Caco-2 (cell line): ENCODE data around the gene PEX13. TPM values are rescaled to one million over a fixed set of nuclear protein-coding genes. Genes with fewer than 3 reads are reported as not detected.
"Not testable (repeated sequence)": the region's sequence is repeated elsewhere in the genome, so short reads cannot be mapped to it uniquely, and the experiment has no call there.

Source experiments
- BruUV-seq: library from RNA; stranded (reverse); fragments of 400-500 nt; replicated peaks from 2 replicates; lab custom pipeline; 2021; lab: Mats Ljungman, UMichigan
- CTCF ChIA-PET: fragments of 300-600 bp; sonication (Branson Sonifier 250); formaldehyde crosslinking; loops from one replicate; lab custom pipeline; 2022; ENCODE audit warnings: antibody characterized with exemption; lab: Charles Lee
- POLR2A ChIA-PET: fragments of 300-600 bp; sonication (Branson Sonifier 250); formaldehyde crosslinking; loops from one replicate; lab custom pipeline; 2022; ENCODE audit warnings: antibody characterized with exemption; lab: Charles Lee
- DNase-seq, 2 experiments: peaks; one replicate each; pipeline versions ENCODE4 v3.0.0 to v3.0.0-alpha.2; 2020 to 2022
- H3K27me3 ChIP-seq: replicated peaks from 2 replicates; pipeline ENCODE4 v1.6.0; 2011; ENCODE audit warnings: low read length; ENCODE audit not compliant: control insufficient read depth, insufficient read depth
- H3K36me3 ChIP-seq: 2 replicates; pipeline ENCODE4 v1.5.1; 2011; ENCODE audit warnings: low read length; ENCODE audit not compliant: control insufficient read depth, insufficient read depth
- H3K4me1 ChIP-seq: fragments of 250-450 bp; sonication (Bioruptor Pico); 2 replicates; pipeline ENCODE4 v1.5.1; 2020; ENCODE audit warnings: mild to moderate bottlenecking
- H3K4me3 ChIP-seq: 2 replicates; pipeline ENCODE4 v1.5.1; 2011; ENCODE audit warnings: low read depth, mild to moderate bottlenecking, control low read depth, low read length
- H3K9me3 ChIP-seq: fragments of 250-450 bp; sonication (Bioruptor Pico); 2 replicates; pipeline ENCODE4 v1.5.1; 2020; ENCODE audit warnings: mild to moderate bottlenecking, moderate library complexity
- H3K27ac Mint-ChIP-seq: one replicate; pipeline ENCODE4 v1.8.0; 2022; ENCODE audit warnings: mixed read lengths; ENCODE audit not compliant: unreplicated experiment
- H3K27me3 Mint-ChIP-seq: one replicate; pipeline ENCODE4 v1.8.0; 2022; ENCODE audit warnings: mixed read lengths; ENCODE audit not compliant: insufficient read depth, unreplicated experiment
- H3K36me3 Mint-ChIP-seq: one replicate; pipeline ENCODE4 v1.8.0; 2022; ENCODE audit warnings: mild to moderate bottlenecking, mixed read lengths; ENCODE audit not compliant: insufficient read depth, unreplicated experiment
- H3K4me1 Mint-ChIP-seq: one replicate; pipeline ENCODE4 v1.8.0; 2022; ENCODE audit warnings: low read depth, mixed read lengths; ENCODE audit not compliant: unreplicated experiment
- H3K4me3 Mint-ChIP-seq: one replicate; pipeline ENCODE4 v1.8.0; 2022; ENCODE audit warnings: mild to moderate bottlenecking, moderate library complexity, mixed read lengths; ENCODE audit not compliant: unreplicated experiment
- H3K9me3 Mint-ChIP-seq: one replicate; pipeline ENCODE4 v1.8.0; 2022; ENCODE audit warnings: mixed read lengths; ENCODE audit not compliant: unreplicated experiment
- CTCF ChIP-seq, 2 experiments: fragments of 200-600 bp in 1 of 2; IDR thresholded peaks; 1 replicate in 1 of 2; 2 replicates in 1 of 2; pipeline versions ENCODE4 v1.5.1 to v1.8.0; 2011 to 2022; ENCODE audit warnings: antibody characterized with exemption in 1 of 2, control low read depth in 1 of 2, inconsistent platforms in 1 of 2, low read depth in 1 of 2, low read length in 1 of 2, mild to moderate bottlenecking in 1 of 2, moderate library complexity in 1 of 2; ENCODE audit not compliant: insufficient read depth in 1 of 2, severe bottlenecking in 1 of 2, unreplicated experiment in 1 of 2
- intact Hi-C: fragments of 100-400 bp; cut with micrococcal nuclease; formaldehyde crosslinking; loops from one replicate; pipeline ENCODE4 v1.10.0; 2022; ENCODE audit not compliant: unreplicated experiment
- total RNA-seq: library from RNA; stranded (reverse); gene quantifications from 2 replicates; pipeline ENCODE4 v1.2.3, GENCODE V29; 2022

Gene PEX13
- total RNA-seq, 1 experiment from 2014 or later: 37.4 TPM

GRCh38 chr2:61021228-61021660 is 3.7 kb downstream of the PEX13 start:
- H3K4me1 Mint-ChIP-seq: no peaks in the 10 kb centered on the region

GRCh38 chr2:61023670-61024069 is 6.2 kb downstream of the PEX13 start:
- no peak for TF ChIP-seq CTCF (IDR thresholded peaks at IDR 0.05; ENCODE audit: insufficient read depth in 1 of 2, low read depth in 1 of 2, low read length in 1 of 2, severe bottlenecking in 1 of 2, unreplicated experiment in 1 of 2)
- Mint-ChIP-seq H3K27ac (no peak overlapping the region), H3K4me1 (peaks cover 7% of the 10 kb centered on the region), H3K36me3 (peaks cover 65% of the 10 kb centered on the region), H3K27me3 (no peaks in the 10 kb centered on the region), H3K9me3 (peaks cover 19% of the 10 kb centered on the region), H3K4me3 (no peak overlapping the region)
- no TSS peak for BruUV-seq
- CTCF ChIA-PET: interaction anchor here (0.6 kb wide), 1 partner anchor 958 kb away, joined by 3 read pairs; no protein-coding TSS in a partner anchor
- Histone ChIP-seq H3K4me3 (no peak overlapping the region), H3K9me3 (no peaks in the 10 kb centered on the region), H3K4me1 (no peaks in the 10 kb centered on the region), H3K36me3 (peaks cover 2% of the 10 kb centered on the region), H3K27me3 (no peaks in the 10 kb centered on the region)
- DNase-seq: no peak
- intact Hi-C loops: no loop called here
- POLR2A ChIA-PET: no interaction called here

More at GRCh38 chr2:61021228-61021660, 3.7 kb downstream of the PEX13 start:
- DNase-seq: no peak
- Mint-ChIP-seq H3K27ac (no peak overlapping the region), H3K36me3 (peaks cover 64% of the 10 kb centered on the region), H3K27me3 (no peaks in the 10 kb centered on the region), H3K9me3 (peaks cover 9% of the 10 kb centered on the region), H3K4me3 (no peak overlapping the region)
- no peak for TF ChIP-seq CTCF (IDR thresholded peaks at IDR 0.05; ENCODE audit: insufficient read depth in 1 of 2, low read depth in 1 of 2, low read length in 1 of 2, severe bottlenecking in 1 of 2, unreplicated experiment in 1 of 2)
- POLR2A ChIA-PET: no interaction called here
- H3K36me3 ChIP-seq: peaks cover 2% of the 10 kb centered on the region
- intact Hi-C loops: no loop called here
- H3K4me3 ChIP-seq: no peak overlapping the region
- no peaks in the 10 kb centered on the region for H3K27me3 ChIP-seq
- no peaks in the 10 kb centered on the region for H3K4me1 ChIP-seq
- CTCF ChIA-PET: no interaction called here
- no peaks in the 10 kb centered on the region for H3K9me3 ChIP-seq
- BruUV-seq: no TSS peak

- CTCF ChIA-PET: interaction anchor here (0.7 kb wide), 1 partner anchor 265 kb away, joined by 3 read pairs; no protein-coding TSS in a partner anchor
- H3K36me3 ChIP-seq: peaks cover 6% of the 10 kb centered on the region
- BruUV-seq: no TSS peak
- peaks cover 6% of the 10 kb centered on the region; the same call in 1 of the 2 replicates for H3K9me3 ChIP-seq
- no peak for DNase-seq
- no peaks in the 10 kb centered on the region for H3K27me3 ChIP-seq
- Mint-ChIP-seq H3K27me3 (no peaks in the 10 kb centered on the region), H3K27ac (no peak overlapping the region), H3K36me3 (peaks cover 67% of the 10 kb centered on the region), H3K9me3 (peaks cover 36% of the 10 kb centered on the region), H3K4me1 (peaks cover 7% of the 10 kb centered on the region), H3K4me3 (no peak overlapping the region)
- H3K4me1 ChIP-seq: no peaks in the 10 kb centered on the region
- no peak for TF ChIP-seq CTCF (IDR thresholded peaks at IDR 0.05; ENCODE audit: insufficient read depth in 1 of 2, low read depth in 1 of 2, low read length in 1 of 2, severe bottlenecking in 1 of 2, unreplicated experiment in 1 of 2)
- no peak overlapping the region for H3K4me3 ChIP-seq
- intact Hi-C loops: no loop called here
- POLR2A ChIA-PET: no interaction called here
These were observed 12.0 kb downstream of the PEX13 start for GRCh38 chr2:61029533-61029932.

GRCh38 chr2:61034592-61034991 is 17.1 kb downstream of the PEX13 start:
- H3K27me3 Mint-ChIP-seq, H3K36me3 ChIP-seq, H3K4me1 ChIP-seq, DNase-seq, H3K27me3 ChIP-seq, H3K4me1 Mint-ChIP-seq, H3K4me3 Mint-ChIP-seq, intact Hi-C loops, BruUV-seq, POLR2A ChIA-PET, H3K27ac Mint-ChIP-seq, H3K4me3 ChIP-seq: not testable (repeated sequence)
- CTCF ChIA-PET: interaction anchor here (0.6 kb wide), 1 partner anchor 36 kb away, joined by 3 read pairs; no protein-coding TSS in a partner anchor
- Mint-ChIP-seq H3K9me3 (peaks cover 56% of the 10 kb centered on the region), H3K36me3 (peaks cover 60% of the 10 kb centered on the region)
- peaks cover 11% of the 10 kb centered on the region for H3K9me3 ChIP-seq

GRCh38 chr2:61036643-61037042 is 19.1 kb downstream of the PEX13 start:
- intact Hi-C loops: loop anchor here (1.0 kb wide), 1 partner anchor 12 kb away; no protein-coding TSS in a partner anchor
- DNase-seq, H3K27ac Mint-ChIP-seq, H3K27me3 ChIP-seq, H3K4me1 Mint-ChIP-seq, H3K4me1 ChIP-seq, CTCF ChIA-PET, BruUV-seq, H3K4me3 Mint-ChIP-seq, H3K4me3 ChIP-seq, H3K36me3 ChIP-seq, H3K27me3 Mint-ChIP-seq, POLR2A ChIA-PET: not testable (repeated sequence)
- Mint-ChIP-seq H3K36me3 (peaks cover 57% of the 10 kb centered on the region), H3K9me3 (peaks cover 55% of the 10 kb centered on the region)
- H3K9me3 ChIP-seq: peaks cover 11% of the 10 kb centered on the region
